Endothelial cell of umbilical vein (primary cell): ENCODE data around the gene LDLRAD2. TPM values are rescaled to one million over a fixed set of nuclear protein-coding genes. Genes with fewer than 3 reads are reported as not detected.

Experiments used
- BruUV-seq: library from RNA; stranded (reverse); fragments of 400-500 nt; replicated peaks from 2 replicates; lab custom pipeline; 2021; lab: Mats Ljungman, UMichigan
- CTCF ChIA-PET: fragments of 300-600, 350-600 bp; sonication (Branson Sonifier 250); formaldehyde crosslinking; loops from one replicate; lab custom pipeline; 2021; ENCODE audit warnings: antibody characterized with exemption, inconsistent platforms; lab: Charles Lee
- POLR2A ChIA-PET: fragments of 300-600, 350-600 bp; sonication (Branson Sonifier 250); formaldehyde crosslinking; loops from one replicate; lab custom pipeline; 2021; ENCODE audit warnings: antibody characterized with exemption, inconsistent platforms; lab: Charles Lee
- DNase-seq: peaks from one replicate; pipeline ENCODE4 v3.0.0-alpha.2; 2011; ENCODE audit warnings: low read depth, low spot score
- FAIRE-seq: peaks from 2 replicates; lab custom pipeline; 2011; peaks lifted over from hg19 to GRCh38; lab: Jason Lieb, UNC
- H2AFZ ChIP-seq: 2 replicates; pipeline ENCODE4 v1.6.0; 2012; ENCODE audit warnings: low read depth, low read length, control low read depth, inconsistent platforms
- H3K27ac ChIP-seq: 2 replicates; pipeline ENCODE4 v1.5.1; 2011; ENCODE audit warnings: low read depth, mild to moderate bottlenecking, control low read depth, low read length, moderate library complexity; ENCODE audit not compliant: insufficient read depth
- H3K27me3 ChIP-seq, 2 experiments: 2 replicates each; pipeline versions ENCODE4 v1.6.0 to v1.6.1; 2011; ENCODE audit warnings: low read length in 2 of 2, mixed read lengths in 1 of 2; ENCODE audit not compliant: control insufficient read depth in 2 of 2, insufficient read depth in 2 of 2
- H3K36me3 ChIP-seq, 2 experiments: 2 replicates in 1 of 2; 3 replicates in 1 of 2; pipeline ENCODE4 v1.5.1; 2011; ENCODE audit warnings: low read length in 2 of 2, mild to moderate bottlenecking in 1 of 2, moderate library complexity in 1 of 2; ENCODE audit not compliant: control insufficient read depth in 2 of 2, insufficient read depth in 2 of 2; ENCODE audit errors: extremely low read depth in 1 of 2
- H3K4me1 ChIP-seq: 3 replicates; pipeline ENCODE4 v1.5.1; 2011; ENCODE audit warnings: mild to moderate bottlenecking, low read length; ENCODE audit not compliant: control insufficient read depth, insufficient read depth; ENCODE audit errors: extremely low read depth
- H3K4me2 ChIP-seq: 2 replicates; pipeline ENCODE4 v1.6.1; 2011; ENCODE audit warnings: low read length, control low read depth, mixed read lengths; ENCODE audit not compliant: insufficient read depth
- H3K4me3 ChIP-seq, 3 experiments: fragments of 200-600 bp in 1 of 3; sonication (generic), shearing (Covaris generic) in 1 of 3; replicated peaks in 1 of 3; 2 replicates each; pipeline ENCODE4 v1.5.1; 2011 to 2016; ENCODE audit warnings: control low read depth in 3 of 3, low read length in 3 of 3, mild to moderate bottlenecking in 2 of 3, inconsistent platforms in 1 of 3, low read depth in 1 of 3, moderate library complexity in 1 of 3; ENCODE audit not compliant: insufficient read depth in 1 of 3
- H3K79me2 ChIP-seq: 2 replicates; pipeline ENCODE4 v1.6.0; 2012; ENCODE audit warnings: low read length, inconsistent platforms; ENCODE audit not compliant: control insufficient read depth, insufficient read depth
- H3K9ac ChIP-seq: replicated peaks from 2 replicates; pipeline ENCODE3; 2011; ENCODE audit warnings: low read length, control low read depth; ENCODE audit not compliant: insufficient read depth; ENCODE audit errors: extremely low read depth
- H3K9me1 ChIP-seq: replicated peaks from 3 replicates; pipeline ENCODE4 v1.6.0; 2011; ENCODE audit warnings: mild to moderate bottlenecking, low read length; ENCODE audit not compliant: control insufficient read depth, insufficient read depth; ENCODE audit errors: extremely low read depth
- H3K9me3 ChIP-seq: replicated peaks from 2 replicates; pipeline ENCODE4 v1.5.1; 2012; ENCODE audit warnings: low read length, inconsistent platforms; ENCODE audit not compliant: control insufficient read depth, insufficient read depth
- H4K20me1 ChIP-seq: replicated peaks from 2 replicates; pipeline ENCODE3; 2011; ENCODE audit warnings: mild to moderate bottlenecking, low read length; ENCODE audit not compliant: control insufficient read depth, insufficient read depth; ENCODE audit errors: extremely low read depth
- CTCF ChIP-seq, 2 donors: IDR thresholded peaks; 1 replicate in 1 of 2; 2 replicates in 1 of 2; pipeline ENCODE4 v1.5.1; 2011; ENCODE audit warnings: low read length in 2 of 2, mild to moderate bottlenecking in 2 of 2, moderate library complexity in 2 of 2, control low read depth in 1 of 2, inconsistent platforms in 1 of 2, low read depth in 1 of 2; ENCODE audit not compliant: insufficient read depth in 1 of 2; ENCODE audit errors: extremely low read depth in 1 of 2
- FOS ChIP-seq: IDR thresholded peaks from 2 replicates; pipeline ENCODE4 v1.6.1; 2011; ENCODE audit warnings: mild to moderate bottlenecking, low read length, moderate library complexity, borderline replicate concordance; ENCODE audit not compliant: insufficient read depth
- GATA2 ChIP-seq: IDR thresholded peaks from 2 replicates; pipeline ENCODE4 v1.7.0; 2011; ENCODE audit warnings: low read depth, mild to moderate bottlenecking, moderate library complexity, mixed read lengths, low read length; ENCODE audit not compliant: insufficient read length, insufficient read depth
- POLR2A ChIP-seq: IDR thresholded peaks from 2 replicates; pipeline ENCODE4 v1.6.1; 2012; ENCODE audit warnings: low read depth, mild to moderate bottlenecking, control low read depth, low read length
- POLR2AphosphoS5 ChIP-seq: IDR thresholded peaks from 2 replicates; pipeline ENCODE4 v1.6.1; 2012; ENCODE audit warnings: low read depth, mild to moderate bottlenecking, control low read depth, low read length, moderate library complexity; ENCODE audit not compliant: insufficient read depth
- dilution Hi-C: fragments of 300-500 bp; cut with MboI; formaldehyde crosslinking; loops from one replicate; pipeline ENCODE4 v1.15.0; 2019; ENCODE audit warnings: low sequenced_read_pairs; ENCODE audit not compliant: extremely low pct_ligation_motif_present
- intact Hi-C: fragments of 100-400 bp; cut with micrococcal nuclease; formaldehyde crosslinking; loops from one replicate; pipeline ENCODE4 v1.10.0; 2022
- polyA plus RNA-seq, 4 experiments: library from polyadenylated mRNA; depleted of rRNA in 3 of 4; stranded (reverse) in 3 of 4; unstranded in 1 of 4; fragments of >200 nt; gene quantifications; 2 replicates each; pipeline versions ENCODE4 v1.2.1 to v1.2.3, GENCODE V29; 2011 to 2012; ENCODE audit warnings: missing spikeins in 1 of 4
- total RNA-seq: library from RNA; stranded (reverse); gene quantifications from 2 replicates; pipeline ENCODE4 v1.2.3, GENCODE V29; 2021

The LDLRAD2 gene
- total and polyA plus RNA-seq, 2 donors (not counting 3 experiments of a cell fraction or from before 2014, with no cell fraction given): 0.44 TPM; not detected in 1

- H3K4me2 ChIP-seq: no peak overlapping the region
- no peaks in the 10 kb centered on the region for H3K27me3 ChIP-seq
- DNase-seq (no peak), FAIRE-seq (no peak)
- no peak overlapping the region for H3K27ac ChIP-seq
- no peaks in the 10 kb centered on the region for H3K9me1 ChIP-seq
- CTCF ChIA-PET: no interaction called here
- dilution Hi-C loops (no loop called here), intact Hi-C loops (no loop called here)
- TSS peak; percentile 8 for BruUV-seq
- H3K9me3 ChIP-seq: no peaks in the 10 kb centered on the region
- H3K4me1 ChIP-seq: peaks cover 7% of the 10 kb centered on the region
- H3K9ac ChIP-seq: no peak overlapping the region
- POLR2A ChIA-PET: interaction anchor here (0.7 kb wide), 1 partner anchor 15 kb away, joined by 3 read pairs; no protein-coding TSS in a partner anchor
- peaks cover 73 to 88% of the 10 kb centered on the region in 2 experiments for H3K36me3 ChIP-seq
- H3K4me3 ChIP-seq: no peak overlapping the region
- H3K79me2 ChIP-seq: peaks cover 73% of the 10 kb centered on the region
- no peaks in the 10 kb centered on the region for H4K20me1 ChIP-seq
- H2AFZ ChIP-seq: no peak overlapping the region
- TF ChIP-seq POLR2AphosphoS5: peak; percentile 59
- TF ChIP-seq CTCF (IDR thresholded peaks at IDR 0.05; ENCODE audit: extremely low read depth in 1 of 2, insufficient read depth in 1 of 2, low read depth in 1 of 2, low read length in 2 of 2): no peak
These were observed 60.5 kb downstream of the LDLRAD2 start for GRCh38 chr1:21872445-21873079.

- no peak overlapping the region for H3K9ac ChIP-seq
- CTCF ChIA-PET: no interaction called here
- no peak for DNase-seq
- no peak overlapping the region for H2AFZ ChIP-seq
- POLR2A ChIA-PET: no interaction called here
- peaks cover 7% of the 10 kb centered on the region for H3K4me1 ChIP-seq
- H3K27me3 ChIP-seq: no peaks in the 10 kb centered on the region
- no peak overlapping the region for H3K4me2 ChIP-seq
- no peaks in the 10 kb centered on the region for H4K20me1 ChIP-seq
- H3K9me1 ChIP-seq: no peaks in the 10 kb centered on the region
- no peak overlapping the region for H3K27ac ChIP-seq
- no peak for FAIRE-seq
- H3K36me3 ChIP-seq: peaks cover 78 to 91% of the 10 kb centered on the region in 2 experiments
- dilution Hi-C loops: no loop called here
- BruUV-seq: no TSS peak
- no peaks in the 10 kb centered on the region for H3K9me3 ChIP-seq
- intact Hi-C loops: no loop called here
- no peak for TF ChIP-seq FOS
- no peak for TF ChIP-seq CTCF (IDR thresholded peaks at IDR 0.05; ENCODE audit: extremely low read depth in 1 of 2, insufficient read depth in 1 of 2, low read depth in 1 of 2, low read length in 2 of 2)
- no peak for TF ChIP-seq GATA2
- no peak for TF ChIP-seq POLR2A
- no peak overlapping the region for H3K4me3 ChIP-seq
- H3K79me2 ChIP-seq: peaks cover 78% of the 10 kb centered on the region
These were observed 61.1 kb downstream of the LDLRAD2 start for GRCh38 chr1:21873174-21873573.
